DND-41 (cell line): ENCODE results near the gene SECISBP2.

ENCODE experiments used
- CTCF ChIP-seq: IDR thresholded peaks from 2 replicates; pipeline ENCODE4 v1.5.1; 2012; ENCODE audit warnings: borderline replicate concordance, low read length, moderate library complexity, mild to moderate bottlenecking; ENCODE audit not compliant: poor library complexity, severe bottlenecking; ENCODE audit errors: extremely low read depth
- EZH2 ChIP-seq: IDR thresholded peaks from 3 replicates; pipeline ENCODE4 v1.6.1; 2012; ENCODE audit warnings: borderline replicate concordance, low read depth, mild to moderate bottlenecking, moderate library complexity, low read length, inconsistent platforms; ENCODE audit not compliant: severe bottlenecking

- no peak for TF ChIP-seq CTCF
- TF ChIP-seq EZH2 = no peak
Measured at GRCh38 chr9:89405826-89406225, 87.5 kb downstream of the SECISBP2 start.
